RPMI8226 (cell line): ENCODE results near the gene NLK.
"Not testable (repeated sequence)": the region's sequence is repeated elsewhere in the genome, so short reads cannot be mapped to it uniquely, and the experiment has no call there.

ENCODE experiments used
- DNase-seq: peaks from one replicate; pipeline ENCODE4 v3.0.0-alpha.2; 2015

The NLK gene

GRCh38 chr17:28042657-28042720, at the start of gene NLK:
Gene NLK (plus strand): TSS chr17:28042677. CDS start chr17:28042874, 197 bp downstream.
- no peak for DNase-seq

DNA sequence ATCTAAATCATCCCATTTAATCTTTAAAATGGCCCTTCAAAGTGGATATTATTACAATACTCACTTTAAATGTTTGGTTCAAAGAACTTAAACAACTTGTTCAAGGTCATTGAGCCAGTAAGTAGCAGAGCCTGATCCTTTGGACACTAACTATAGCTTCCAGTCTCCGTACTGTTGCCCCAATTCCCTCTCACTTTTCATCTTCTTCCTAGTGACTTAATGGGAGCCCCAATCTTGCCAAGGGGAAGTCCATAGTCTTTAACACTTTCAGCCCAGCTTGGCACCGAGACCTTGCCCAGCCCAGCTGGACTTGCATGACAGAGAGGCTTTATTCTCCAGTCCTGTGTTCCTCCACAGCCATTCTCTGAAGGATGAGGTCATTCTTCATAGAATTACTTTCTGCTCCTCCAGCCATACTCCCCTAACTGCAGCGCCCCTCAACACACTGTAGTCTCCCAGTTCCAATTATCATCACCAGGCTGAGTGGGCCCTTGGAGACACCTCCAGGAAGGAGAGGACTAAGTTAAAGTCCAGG, 49.2 kb upstream of the NLK start:
- no peak for DNase-seq

- DNase-seq: no peak
These were observed 48.7 kb upstream of the NLK start for GRCh38 chr17:27993723-27994310.

DNA sequence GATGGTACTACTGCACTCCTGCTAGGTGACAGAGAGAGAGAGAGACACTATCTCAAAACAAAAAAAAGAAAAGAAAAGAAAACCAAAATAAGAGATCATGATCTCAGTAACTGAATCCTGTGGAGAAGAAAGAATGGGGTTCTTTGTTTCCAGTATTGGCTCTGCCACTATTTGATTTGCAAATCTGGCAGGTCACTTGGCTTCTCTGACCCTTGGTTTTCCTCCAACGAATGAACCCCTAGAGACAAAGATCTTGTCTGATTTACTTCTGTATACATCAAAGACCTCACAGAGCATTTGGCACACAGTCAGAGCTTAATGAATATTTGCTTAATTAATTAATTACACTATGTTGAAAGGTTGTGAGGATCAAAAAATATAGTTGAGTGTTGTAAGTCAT, 47.9 kb upstream of the NLK start:
- no peak for DNase-seq

DNA sequence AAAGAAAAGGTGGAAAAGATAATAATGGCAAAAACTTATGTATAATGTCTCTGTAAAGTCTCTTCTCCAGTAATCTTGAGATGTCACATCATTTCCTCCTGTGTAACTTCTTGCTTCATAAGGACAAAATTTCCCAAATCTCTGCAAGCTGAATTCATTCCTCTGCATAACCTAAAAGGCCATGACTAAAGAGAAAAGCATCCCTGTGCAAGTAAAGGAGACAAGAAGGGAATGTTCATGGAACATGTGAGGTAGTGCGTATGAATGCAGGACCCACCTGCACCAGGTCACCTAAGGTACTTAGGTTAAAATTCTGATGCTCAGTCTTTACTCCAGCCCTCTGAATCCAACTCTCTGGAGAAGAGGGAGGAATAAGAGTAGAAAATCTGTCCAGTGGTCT, 46.9 kb upstream of the NLK start:
- DNase-seq: no peak

DNA sequence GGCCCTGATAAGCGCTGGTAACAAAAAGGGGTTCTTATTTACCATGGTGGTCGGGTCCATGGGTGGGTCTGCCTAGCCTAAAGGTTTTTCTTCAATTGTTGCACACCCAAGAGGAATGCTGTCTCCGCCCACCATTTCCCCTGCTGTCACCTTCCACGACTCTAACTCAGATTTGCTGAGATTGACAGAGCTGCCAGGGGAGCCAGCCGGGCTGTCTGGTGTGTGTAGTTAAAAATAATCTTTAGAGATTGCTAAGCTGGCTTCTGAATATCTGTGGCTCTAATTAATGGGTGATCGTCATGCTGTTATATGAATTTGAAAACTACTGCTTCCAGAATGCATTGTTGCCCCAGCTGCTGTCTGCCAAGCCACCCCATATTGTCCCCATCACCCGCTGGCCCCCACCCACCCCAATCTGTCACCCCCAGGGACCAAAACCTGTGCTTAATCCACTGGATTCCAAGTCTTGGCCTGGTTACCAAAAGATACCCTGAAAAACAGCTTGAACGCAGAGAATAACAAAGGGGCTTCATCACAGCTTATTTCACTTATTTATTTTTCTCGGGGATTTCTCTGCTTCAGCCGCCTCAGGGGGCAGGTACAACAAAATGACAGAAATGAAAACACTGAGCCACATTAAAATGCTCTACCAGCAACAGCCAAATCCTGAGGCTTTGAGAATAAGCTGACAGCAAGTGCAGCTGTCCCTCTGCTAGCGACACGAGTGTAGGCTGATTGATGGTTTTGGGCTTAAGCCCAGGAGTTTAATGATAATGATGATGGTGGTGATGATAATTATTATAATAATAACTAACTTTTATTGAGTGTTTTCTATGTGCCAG, 46.1 kb upstream of the NLK start:
- no peak for DNase-seq

GRCh38 chr17:27997044-27997401, 45.5 kb upstream of the NLK start:
- no peak for DNase-seq

DNA sequence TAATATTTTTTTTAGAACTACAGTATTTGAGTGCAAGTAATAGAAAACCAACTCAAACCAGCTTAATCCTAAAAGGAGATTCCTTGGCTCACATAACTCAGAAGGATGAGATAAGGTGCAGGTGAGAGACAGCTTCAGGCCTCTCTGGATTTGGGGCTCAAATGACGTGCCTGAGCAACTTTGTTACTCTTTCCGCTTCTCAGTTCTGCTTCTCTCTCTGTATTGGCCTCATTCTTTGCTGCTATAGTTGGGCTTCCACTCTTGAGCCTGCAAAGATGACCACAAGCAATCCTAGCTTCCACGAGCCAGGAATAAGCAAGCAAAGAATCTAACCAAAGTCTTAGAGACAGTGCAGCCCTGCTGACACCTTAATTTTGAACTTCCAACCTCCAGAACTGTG, 45.0 kb upstream of the NLK start:
- DNase-seq: no peak

GRCh38 chr17:28001149-28001548, 41.3 kb upstream of the NLK start:
- no peak for DNase-seq

- DNase-seq: no peak
These were observed 38.1 kb upstream of the NLK start for GRCh38 chr17:28004344-28004743.

GRCh38 chr17:28007925-28008324, 34.6 kb upstream of the NLK start:
- DNase-seq: not testable (repeated sequence)

DNA sequence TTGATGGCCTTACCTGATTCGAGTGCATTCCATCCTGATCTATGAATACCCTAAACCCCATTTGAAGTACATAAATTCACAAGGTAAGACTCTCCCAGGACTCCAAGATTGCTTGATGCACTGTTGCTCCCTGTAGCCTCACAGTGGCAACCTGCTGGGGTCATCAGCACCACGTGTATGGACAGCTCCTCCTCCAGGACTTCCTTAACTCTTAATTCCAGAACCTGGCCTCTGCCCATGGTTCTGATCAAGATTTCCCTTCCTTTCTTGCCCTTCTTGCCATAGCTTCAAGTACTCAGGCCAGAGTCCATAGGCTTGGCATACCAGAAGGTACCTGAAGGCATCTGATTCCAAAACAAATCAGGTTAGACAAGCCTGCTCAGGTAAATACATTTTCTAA, 34.0 kb upstream of the NLK start:
- peak; percentile 24 for DNase-seq

DNA sequence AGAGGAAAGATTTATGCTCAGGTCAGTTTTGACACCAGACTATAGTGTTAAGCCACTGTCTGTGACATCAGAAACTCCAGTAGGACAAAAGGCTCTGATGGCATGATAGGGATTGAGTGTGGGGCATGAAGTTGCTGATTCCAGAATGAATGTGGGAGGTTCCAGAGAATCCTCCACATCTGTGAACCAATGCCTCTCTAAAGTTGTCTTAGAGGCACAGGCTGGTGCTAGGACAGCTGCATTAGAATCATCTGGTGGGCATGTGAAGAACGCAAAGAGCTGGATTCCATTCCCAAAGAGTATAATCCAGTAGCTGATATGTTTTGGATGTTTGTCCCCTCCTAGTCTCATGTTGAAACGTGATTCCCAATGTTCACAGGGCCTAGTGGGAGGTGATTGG, 32.1 kb upstream of the NLK start:
- no peak for DNase-seq

DNA sequence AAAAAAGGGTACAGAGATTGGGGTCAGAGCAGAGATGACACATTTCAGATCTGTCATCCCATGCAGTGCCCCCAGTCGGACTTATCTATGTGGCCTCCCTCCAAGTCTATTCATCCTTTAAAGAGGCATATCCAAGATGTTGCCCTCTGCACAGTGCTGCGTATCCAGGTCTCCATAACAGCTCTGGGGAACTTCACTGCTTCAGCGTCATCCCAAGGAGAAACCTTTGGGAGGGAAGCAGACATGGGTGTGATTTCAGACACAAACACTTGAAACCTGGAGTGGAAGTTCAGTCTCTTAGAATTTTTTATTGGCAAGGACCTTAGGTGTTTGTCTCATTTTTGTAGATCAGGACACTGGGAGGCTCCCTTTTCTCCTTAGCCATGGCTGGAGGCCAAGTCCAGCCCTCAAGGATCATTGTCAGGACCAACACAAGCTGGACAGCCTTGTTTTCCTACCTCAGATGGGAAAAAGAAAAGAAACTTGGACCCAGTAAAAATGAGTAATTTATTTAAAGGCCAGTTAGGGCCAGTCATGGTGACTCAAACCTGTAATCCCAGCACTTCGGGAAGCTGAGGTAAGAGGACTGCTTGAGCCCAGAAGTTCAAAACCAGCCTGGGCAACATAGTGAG, 23.9 kb upstream of the NLK start:
- no peak for DNase-seq

GRCh38 chr17:28020515-28020914, 22.0 kb upstream of the NLK start:
- no peak for DNase-seq

DNA sequence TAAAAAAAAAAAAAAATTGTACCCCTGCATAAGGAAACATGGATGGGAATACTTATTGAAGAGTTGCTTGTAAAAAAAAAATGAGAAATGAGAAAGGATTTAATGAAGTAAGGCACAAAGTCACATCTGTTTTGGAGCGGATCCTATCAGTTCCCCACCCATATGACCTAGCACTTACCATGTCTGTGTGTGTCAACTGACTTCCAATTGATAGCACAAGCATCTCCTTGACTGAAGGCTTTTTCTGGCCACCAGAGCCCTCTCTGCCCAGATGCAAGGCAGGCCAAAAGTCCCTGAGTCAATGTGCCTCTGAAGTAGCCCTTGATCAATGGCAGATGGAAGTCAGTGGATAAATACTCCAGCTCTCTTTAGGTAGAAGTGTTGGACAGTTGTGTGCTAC, 13.4 kb upstream of the NLK start:
- no peak for DNase-seq

DNA sequence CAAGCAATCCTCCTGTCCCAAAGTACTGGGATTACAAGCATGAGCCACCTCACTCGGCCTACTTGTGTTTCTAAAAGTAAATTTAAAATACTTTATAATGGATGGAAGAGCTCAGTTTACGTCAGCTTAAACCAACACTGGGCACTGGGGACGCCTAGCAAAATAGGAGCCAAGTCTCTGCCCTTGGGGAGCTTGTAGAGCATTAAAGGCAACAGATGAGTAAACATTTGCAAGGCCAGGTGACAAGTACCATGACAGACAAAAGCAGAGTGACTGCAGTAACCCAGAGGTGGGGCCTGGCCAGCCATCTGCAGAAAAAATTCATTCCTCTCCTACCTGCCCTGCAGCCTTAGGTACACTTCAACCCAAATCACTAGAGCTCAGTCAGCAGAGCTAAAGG, 12.1 kb upstream of the NLK start:
- DNase-seq: no peak

- no peak for DNase-seq
These were observed 11.3 kb upstream of the NLK start for GRCh38 chr17:28031174-28031573.

- no peak for DNase-seq
These were observed 8.3 kb upstream of the NLK start for GRCh38 chr17:28033972-28034714.

- DNase-seq: not testable (repeated sequence)
These were observed 7.0 kb upstream of the NLK start for GRCh38 chr17:28035452-28035851.

- DNase-seq: not testable (repeated sequence)
These were observed 6.6 kb upstream of the NLK start for GRCh38 chr17:28035884-28036283.

DNA sequence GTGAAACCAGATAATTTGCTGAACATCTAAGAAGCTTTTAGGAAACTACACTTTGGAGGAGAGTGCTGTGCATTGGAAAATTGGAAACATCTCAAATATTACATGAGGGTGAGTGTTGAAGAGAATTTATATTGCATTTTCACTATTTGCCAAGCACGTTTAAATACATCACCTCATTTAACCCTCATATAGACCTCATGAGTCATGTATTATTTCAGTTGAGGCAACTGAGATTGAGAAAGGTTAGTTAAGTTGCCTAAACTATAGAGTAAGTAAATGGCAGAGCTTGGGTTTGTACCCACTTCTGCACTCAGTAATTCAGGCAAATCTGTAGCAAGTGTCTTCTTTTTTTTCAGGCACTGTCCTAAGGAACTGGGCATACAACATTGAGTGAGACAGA, 3.7 kb upstream of the NLK start:
- DNase-seq: no peak

DNA sequence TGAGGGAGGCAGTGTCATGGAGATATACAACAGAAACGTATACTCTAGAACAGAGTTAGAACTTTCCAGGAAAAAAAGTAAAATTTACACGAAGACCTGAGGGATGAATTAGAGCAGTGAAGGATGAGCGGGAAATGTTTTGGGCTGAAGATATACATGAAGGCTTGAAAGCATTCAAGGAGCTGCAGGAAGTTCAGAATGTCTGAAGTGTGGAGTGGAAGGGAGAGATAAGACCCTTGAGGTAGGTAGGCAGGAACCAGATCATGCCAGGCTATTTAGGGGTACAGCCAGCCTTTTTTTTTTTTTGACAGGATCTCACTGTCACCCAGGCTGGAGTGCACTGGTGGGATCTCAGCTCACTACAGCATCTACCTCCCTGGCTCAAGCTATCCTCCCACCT, 3.2 kb upstream of the NLK start:
- no peak for DNase-seq

DNA sequence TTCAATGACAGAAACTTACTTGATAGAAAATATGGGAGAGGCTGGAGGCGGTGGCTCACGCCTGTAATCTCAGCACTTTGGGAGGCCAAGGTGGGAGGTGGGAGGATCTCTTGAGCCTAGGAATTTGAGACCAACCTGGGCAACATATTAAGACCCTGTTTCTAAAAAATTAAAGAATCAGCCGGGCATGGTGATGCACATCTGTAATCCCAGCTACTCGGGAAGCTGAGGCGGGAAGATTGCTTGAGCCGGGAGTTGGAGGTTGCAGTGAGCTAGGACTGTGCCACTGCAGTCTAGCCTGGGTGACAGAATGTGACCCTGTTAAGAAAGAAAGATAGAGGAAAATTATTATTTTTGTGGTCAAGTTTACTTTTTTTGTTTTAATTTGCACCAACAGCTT, 2.1 kb upstream of the NLK start:
- no peak for DNase-seq
